Measurements from ENCODE around the gene LRRC40. TPM values are rescaled to one million over a fixed set of nuclear protein-coding genes. Genes with fewer than 3 reads are reported as not detected.

The LRRC40 gene
- total and polyA plus RNA-seq, 9 of the 15 experiments (the other 6 are each of a cell fraction or from before 2014, with no cell fraction given), result 16.1 to 36.2 (median 30.9) TPM

DNA sequence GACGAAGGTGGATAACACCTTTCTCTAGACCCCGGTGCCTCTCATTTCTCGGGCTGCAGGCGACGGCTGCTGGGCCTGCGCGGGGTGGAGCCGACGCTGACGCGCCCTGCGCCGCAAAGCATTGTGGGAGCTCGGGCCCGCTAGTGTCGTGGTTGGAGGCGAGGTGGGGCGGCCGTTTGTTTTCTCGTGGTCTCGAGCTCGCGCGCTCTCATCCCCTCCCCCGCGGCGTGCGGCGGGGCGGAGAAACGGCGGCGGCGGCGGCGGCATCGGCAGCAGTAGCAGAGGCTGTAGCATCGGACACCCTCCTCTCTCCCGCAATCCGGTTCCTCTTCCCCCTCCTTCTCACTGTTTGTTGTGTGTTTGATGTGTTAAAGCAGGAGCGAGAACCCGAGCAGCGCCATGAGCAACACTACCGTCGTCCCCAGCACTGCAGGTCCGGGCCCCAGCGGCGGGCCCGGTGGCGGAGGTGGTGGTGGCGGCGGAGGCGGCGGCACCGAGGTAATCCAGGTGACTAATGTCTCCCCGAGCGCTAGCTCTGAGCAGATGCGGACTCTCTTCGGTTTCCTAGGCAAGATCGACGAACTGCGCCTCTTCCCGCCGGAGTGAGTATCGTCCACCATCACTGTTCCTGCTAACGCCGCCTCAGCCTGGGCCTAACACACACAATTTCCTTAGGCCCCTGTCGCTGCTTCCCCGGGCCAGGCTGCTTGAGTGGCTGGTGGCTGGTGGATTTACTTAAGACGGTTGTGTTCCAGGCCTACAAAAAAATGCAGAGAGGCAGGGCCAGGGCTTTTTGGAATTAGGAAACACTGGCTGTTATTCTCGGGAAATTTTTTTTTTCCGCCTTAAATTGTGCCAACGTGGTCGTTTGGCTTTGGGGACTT is 16.1 kb upstream of the LRRC40 start, which contains the start of gene SRSF11 (continued):
- TF ChIP-seq ZC3H11A (IDR thresholded peaks at IDR 0.05; ENCODE audit: low read depth, low read length), result no peak
- no peak for TF ChIP-seq DMBX1 (CRISPR knock-in tag; IDR thresholded peaks at IDR 0.05; ENCODE audit: borderline replicate concordance)
- TF ChIP-seq TFAM (CRISPR knock-in tag; conservative IDR thresholded peaks at IDR 0.05), result no peak
- TF ChIP-seq SP2 (IDR thresholded peaks at IDR 0.05; ENCODE audit: extremely low read depth, low read depth, low read length, poor library complexity, severe bottlenecking), result no peak
- TF ChIP-seq NUFIP1 (IDR thresholded peaks at IDR 0.05; ENCODE audit: partially characterized antibody), result no peak
- TF ChIP-seq HNRNPL (IDR thresholded peaks at IDR 0.05; ENCODE audit: low read depth, low read length), result 0 out of 2 replicates have a peak, but pooled peaks have one; percentile 40
- no peak for TF ChIP-seq CCAR2 (IDR thresholded peaks at IDR 0.05; ENCODE audit: low read depth, low read length)
- TF ChIP-seq ZNF431 (CRISPR knock-in tag; IDR thresholded peaks at IDR 0.05), result no peak; the same call in none of the 2 replicates
- peak; percentile 63; the same call in 1 of the 2 replicates for TF ChIP-seq KLF13 (tag; IDR thresholded peaks at IDR 0.05; ENCODE audit: borderline replicate concordance, low read depth)
- TF ChIP-seq, protein P1, sequence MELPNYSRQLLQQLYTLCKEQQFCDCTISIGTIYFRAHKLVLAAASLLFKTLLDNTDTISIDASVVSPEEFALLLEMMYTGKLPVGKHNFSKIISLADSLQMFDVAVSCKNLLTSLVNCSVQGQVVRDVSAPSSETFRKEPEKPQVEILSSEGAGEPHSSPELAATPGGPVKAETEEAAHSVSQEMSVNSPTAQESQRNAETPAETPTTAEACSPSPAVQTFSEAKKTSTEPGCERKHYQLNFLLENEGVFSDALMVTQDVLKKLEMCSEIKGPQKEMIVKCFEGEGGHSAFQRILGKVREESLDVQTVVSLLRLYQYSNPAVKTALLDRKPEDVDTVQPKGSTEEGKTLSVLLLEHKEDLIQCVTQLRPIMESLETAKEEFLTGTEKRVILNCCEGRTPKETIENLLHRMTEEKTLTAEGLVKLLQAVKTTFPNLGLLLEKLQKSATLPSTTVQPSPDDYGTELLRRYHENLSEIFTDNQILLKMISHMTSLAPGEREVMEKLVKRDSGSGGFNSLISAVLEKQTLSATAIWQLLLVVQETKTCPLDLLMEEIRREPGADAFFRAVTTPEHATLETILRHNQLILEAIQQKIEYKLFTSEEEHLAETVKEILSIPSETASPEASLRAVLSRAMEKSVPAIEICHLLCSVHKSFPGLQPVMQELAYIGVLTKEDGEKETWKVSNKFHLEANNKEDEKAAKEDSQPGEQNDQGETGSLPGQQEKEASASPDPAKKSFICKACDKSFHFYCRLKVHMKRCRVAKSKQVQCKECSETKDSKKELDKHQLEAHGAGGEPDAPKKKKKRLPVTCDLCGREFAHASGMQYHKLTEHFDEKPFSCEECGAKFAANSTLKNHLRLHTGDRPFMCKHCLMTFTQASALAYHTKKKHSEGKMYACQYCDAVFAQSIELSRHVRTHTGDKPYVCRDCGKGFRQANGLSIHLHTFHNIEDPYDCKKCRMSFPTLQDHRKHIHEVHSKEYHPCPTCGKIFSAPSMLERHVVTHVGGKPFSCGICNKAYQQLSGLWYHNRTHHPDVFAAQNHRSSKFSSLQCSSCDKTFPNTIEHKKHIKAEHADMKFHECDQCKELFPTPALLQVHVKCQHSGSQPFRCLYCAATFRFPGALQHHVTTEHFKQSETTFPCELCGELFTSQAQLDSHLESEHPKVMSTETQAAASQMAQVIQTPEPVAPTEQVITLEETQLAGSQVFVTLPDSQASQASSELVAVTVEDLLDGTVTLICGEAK (IDR thresholded peaks at IDR 0.05), result no peak
- TF ChIP-seq, protein P1 (CRISPR knock-in tag; IDR thresholded peaks at IDR 0.05), result no peak
- TF ChIP-seq TAF1 (IDR thresholded peaks at IDR 0.05; ENCODE audit: control insufficient read depth, extremely low read depth, insufficient read depth, low read length, severe bottlenecking), result peak; percentile 86
- TF ChIP-seq RBM15 (IDR thresholded peaks at IDR 0.05; ENCODE audit: insufficient read depth, low read length), result no peak
- TF ChIP-seq HDAC1 (IDR thresholded peaks at IDR 0.05), result peak in 1 of 2 experiments; percentile 76; a peak in 2 of 4 replicates
- TF ChIP-seq ZC3H4 (CRISPR knock-in tag; IDR thresholded peaks at IDR 0.05; ENCODE audit: borderline replicate concordance), result no peak
- TF ChIP-seq, protein P2, sequence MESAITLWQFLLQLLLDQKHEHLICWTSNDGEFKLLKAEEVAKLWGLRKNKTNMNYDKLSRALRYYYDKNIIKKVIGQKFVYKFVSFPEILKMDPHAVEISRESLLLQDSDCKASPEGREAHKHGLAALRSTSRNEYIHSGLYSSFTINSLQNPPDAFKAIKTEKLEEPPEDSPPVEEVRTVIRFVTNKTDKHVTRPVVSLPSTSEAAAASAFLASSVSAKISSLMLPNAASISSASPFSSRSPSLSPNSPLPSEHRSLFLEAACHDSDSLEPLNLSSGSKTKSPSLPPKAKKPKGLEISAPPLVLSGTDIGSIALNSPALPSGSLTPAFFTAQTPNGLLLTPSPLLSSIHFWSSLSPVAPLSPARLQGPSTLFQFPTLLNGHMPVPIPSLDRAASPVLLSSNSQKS (CRISPR knock-in tag; IDR thresholded peaks at IDR 0.05), result no peak
- 0 out of 2 replicates have a peak, but pooled peaks have one; percentile 46 for TF ChIP-seq ZKSCAN1 (IDR thresholded peaks at IDR 0.05; ENCODE audit: low read depth, low read length)
